HFFc6 (cell line): ENCODE data around the gene SLC25A48. TPM values are rescaled to one million over a fixed set of nuclear protein-coding genes. Genes with fewer than 3 reads are reported as not detected.

ENCODE experiments used
- DNase-seq: peaks from one replicate; pipeline ENCODE4 v3.0.0-alpha.2; 2018
- H3K27ac Mint-ChIP-seq: 2 replicates; pipeline ENCODE4 v1.8.0; 2020; ENCODE audit warnings: mild to moderate bottlenecking, mixed read lengths
- H3K27me3 Mint-ChIP-seq: 2 replicates; pipeline ENCODE4 v1.8.0; 2021; ENCODE audit warnings: mild to moderate bottlenecking, moderate library complexity, mixed read lengths; ENCODE audit not compliant: insufficient read depth
- H3K36me3 Mint-ChIP-seq: 2 replicates; pipeline ENCODE4 v1.8.0; 2021; ENCODE audit warnings: low read depth, mixed read lengths
- H3K4me1 Mint-ChIP-seq: 2 replicates; pipeline ENCODE4 v1.8.0; 2020; ENCODE audit warnings: low read depth, mixed read lengths
- H3K4me3 Mint-ChIP-seq: 2 replicates; pipeline ENCODE4 v1.8.0; 2020; ENCODE audit warnings: mild to moderate bottlenecking, moderate library complexity, mixed read lengths
- H3K9me3 Mint-ChIP-seq: 2 replicates; pipeline ENCODE4 v1.8.0; 2020; ENCODE audit warnings: mild to moderate bottlenecking, mixed read lengths
- CTCF ChIP-seq: fragments of 200-600 bp; sonication (generic); IDR thresholded peaks from 2 replicates; pipeline ENCODE4 v1.5.0; 2021; ENCODE audit warnings: antibody characterized with exemption, mild to moderate bottlenecking
- long read RNA-seq: library from polyadenylated mRNA; unstranded; transcript quantifications from one replicate; pipeline ENCODE4 v2.0.0, GENCODE V29; 2019
- total RNA-seq, 6 experiments: library from RNA; stranded (reverse); fragmentation: NEBNext Ultra II Directional; extraction: Animal tissue kit (Norgen Biotek cat#: 25700); gene quantifications; 2 replicates in 1 of 6; 3 replicates in 5 of 6; pipeline ENCODE4 v1.2.3, GENCODE V29; 2021

SLC25A48 gene
- total RNA-seq: not detected
- long read RNA-seq: 0 reads

DNA sequence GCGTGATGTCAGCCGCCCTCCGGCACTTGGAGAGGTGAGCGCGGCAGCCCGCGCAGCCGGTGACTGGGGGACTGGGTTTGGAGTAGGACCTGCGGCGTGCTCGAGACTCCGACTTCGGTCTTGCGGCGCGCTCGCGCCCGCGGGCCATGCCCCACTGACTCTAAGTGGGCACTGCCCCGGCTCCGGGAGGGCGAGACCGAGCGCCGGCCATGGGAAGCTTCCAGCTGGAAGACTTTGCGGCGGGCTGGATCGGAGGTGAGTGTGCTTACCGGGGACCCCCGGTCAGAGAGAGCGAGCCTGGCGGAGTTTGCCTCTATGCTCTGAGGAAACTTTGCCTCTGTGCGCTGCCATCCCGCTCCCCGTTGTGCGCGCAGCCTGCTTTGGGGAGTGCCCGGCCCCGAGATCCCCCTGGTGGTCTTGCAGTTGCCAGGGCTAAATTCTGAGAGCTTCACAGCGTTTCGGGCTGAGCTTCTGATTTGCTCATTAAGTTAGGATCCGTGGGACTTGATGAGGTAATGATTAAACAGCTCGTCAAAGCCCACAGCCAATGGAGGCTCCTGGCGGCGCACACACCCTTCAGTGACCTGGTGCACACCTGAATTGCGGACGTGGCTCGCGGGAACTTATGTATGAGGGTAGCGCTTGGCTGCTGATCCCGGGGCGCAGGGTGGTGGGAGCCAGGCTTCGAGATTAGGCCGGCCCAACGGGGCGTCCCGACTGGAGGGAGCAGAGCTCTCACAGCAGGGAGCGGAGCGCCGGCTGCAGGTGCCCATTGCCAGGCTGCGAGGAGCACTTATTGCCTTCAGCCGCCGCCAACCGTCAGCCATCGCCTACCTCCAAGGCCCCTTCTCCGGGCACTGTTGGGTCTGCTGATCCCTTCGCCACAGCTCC, at the start of gene SLC25A48:
SLC25A48 (plus strand) TSS at position 25 of the 891 bp plus-strand sequence; CDS start at position 210, 185 bp downstream.
- H3K9me3 Mint-ChIP-seq: no peaks in the 10 kb centered on the region; the same call in 1 of the 2 replicates
- H3K4me1 Mint-ChIP-seq: peaks cover 5% of the 10 kb centered on the region; the same call in 1 of the 2 replicates
- no peaks in the 10 kb centered on the region for H3K36me3 Mint-ChIP-seq
- peak within 1 kb of the TSS; percentile 24; the same call in 1 of the 2 replicates for H3K4me3 Mint-ChIP-seq
- DNase-seq: no peak
- peaks cover 26% of the 10 kb centered on the region for H3K27me3 Mint-ChIP-seq
- H3K27ac Mint-ChIP-seq: no peak within 1 kb of the TSS
- TF ChIP-seq CTCF: peak; percentile 48

DNA sequence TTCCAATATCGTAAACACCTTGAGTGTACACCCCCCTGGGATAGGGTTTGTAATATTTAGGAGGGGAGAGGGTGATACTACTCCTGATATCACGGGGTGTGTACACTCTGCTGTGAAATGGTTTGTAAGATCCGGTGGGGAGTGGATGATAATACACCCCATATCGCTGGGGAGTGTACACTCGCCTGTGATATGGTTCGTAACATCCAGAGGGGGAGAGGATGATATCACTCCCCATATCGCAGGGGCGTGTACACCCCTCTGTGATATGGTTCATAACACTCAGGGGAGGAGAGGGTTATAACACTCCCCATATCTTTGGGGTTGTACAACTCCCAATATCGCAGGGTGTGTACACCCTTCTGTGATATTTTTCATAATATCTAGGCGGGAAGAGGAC, 33.8 kb upstream of the SLC25A48 start:
- no peak for TF ChIP-seq CTCF
- Mint-ChIP-seq H3K4me1 (no peaks in the 10 kb centered on the region), H3K27ac (no peak overlapping the region), H3K27me3 (peaks cover 5% of the 10 kb centered on the region), H3K36me3 (no peaks in the 10 kb centered on the region), H3K4me3 (no peak overlapping the region), H3K9me3 (no peaks in the 10 kb centered on the region)
- DNase-seq: no peak

- no peak overlapping the region for H3K4me3 Mint-ChIP-seq
- no peak for DNase-seq
- TF ChIP-seq CTCF: no peak
These were observed 24.1 kb upstream of the SLC25A48 start for GRCh38 chr5:135810188-135810943.

GRCh38 chr5:135811007-135811406, 23.5 kb upstream of the SLC25A48 start:
- H3K4me1 Mint-ChIP-seq: no peaks in the 10 kb centered on the region
- peaks cover 10% of the 10 kb centered on the region for H3K27me3 Mint-ChIP-seq
- H3K27ac Mint-ChIP-seq: no peak overlapping the region
- no peak for DNase-seq
- no peaks in the 10 kb centered on the region for H3K9me3 Mint-ChIP-seq
- TF ChIP-seq CTCF: no peak
- H3K36me3 Mint-ChIP-seq: no peaks in the 10 kb centered on the region
- H3K4me3 Mint-ChIP-seq: no peak overlapping the region

More at GRCh38 chr5:135810188-135810943, 24.1 kb upstream of the SLC25A48 start:
- Mint-ChIP-seq H3K27ac (no peak overlapping the region), H3K27me3 (peaks cover 10% of the 10 kb centered on the region), H3K36me3 (no peaks in the 10 kb centered on the region), H3K4me1 (no peaks in the 10 kb centered on the region), H3K9me3 (no peaks in the 10 kb centered on the region)

GRCh38 chr5:135813758-135814157, 20.7 kb upstream of the SLC25A48 start:
- no peak overlapping the region for H3K4me3 Mint-ChIP-seq
- H3K27me3 Mint-ChIP-seq: peaks cover 10% of the 10 kb centered on the region
- H3K9me3 Mint-ChIP-seq: no peaks in the 10 kb centered on the region
- H3K27ac Mint-ChIP-seq: no peak overlapping the region
- no peak for DNase-seq
- no peak for TF ChIP-seq CTCF
- no peaks in the 10 kb centered on the region for H3K4me1 Mint-ChIP-seq
- H3K36me3 Mint-ChIP-seq: no peaks in the 10 kb centered on the region
